Effector memory CD4-positive, alpha-beta T cell (primary cell): Measurements from ENCODE around the gene DIAPH2.
"Not testable (repeated sequence)": the region's sequence is repeated elsewhere in the genome, so short reads cannot be mapped to it uniquely, and the experiment has no call there.

Experiments
- DNase-seq, 3 donors: peaks; one replicate each; pipeline ENCODE4 v3.0.0-alpha.2; 2020
- H3K27ac ChIP-seq: 2 replicates; pipeline ENCODE4 v1.7.0; 2013; ENCODE audit warnings: mild to moderate bottlenecking, low read length, moderate library complexity; ENCODE audit not compliant: insufficient read depth, poor library complexity, severe bottlenecking
- H3K27me3 ChIP-seq: replicated peaks from 2 replicates; pipeline ENCODE4 v1.7.0; 2013; ENCODE audit warnings: mild to moderate bottlenecking, low read length; ENCODE audit not compliant: insufficient read depth, control insufficient read depth, poor library complexity, severe bottlenecking
- H3K36me3 ChIP-seq: 2 replicates; pipeline ENCODE4 v1.7.0; 2013; ENCODE audit warnings: mild to moderate bottlenecking, low read length, moderate library complexity; ENCODE audit not compliant: control insufficient read depth, insufficient read depth
- H3K4me1 ChIP-seq: 2 replicates; pipeline ENCODE4 v1.7.0; 2013; ENCODE audit warnings: low read length, mild to moderate bottlenecking; ENCODE audit not compliant: control insufficient read depth, insufficient read depth, poor library complexity, severe bottlenecking
- H3K4me3 ChIP-seq: 2 replicates; pipeline ENCODE4 v1.7.0; 2013; ENCODE audit warnings: low read length, low read depth, mild to moderate bottlenecking; ENCODE audit not compliant: insufficient read depth, poor library complexity, severe bottlenecking
- H3K9me3 ChIP-seq: 2 replicates; pipeline ENCODE4 v1.7.0; 2013; ENCODE audit warnings: mild to moderate bottlenecking, low read length, moderate library complexity; ENCODE audit not compliant: control insufficient read depth

Gene DIAPH2

DNA sequence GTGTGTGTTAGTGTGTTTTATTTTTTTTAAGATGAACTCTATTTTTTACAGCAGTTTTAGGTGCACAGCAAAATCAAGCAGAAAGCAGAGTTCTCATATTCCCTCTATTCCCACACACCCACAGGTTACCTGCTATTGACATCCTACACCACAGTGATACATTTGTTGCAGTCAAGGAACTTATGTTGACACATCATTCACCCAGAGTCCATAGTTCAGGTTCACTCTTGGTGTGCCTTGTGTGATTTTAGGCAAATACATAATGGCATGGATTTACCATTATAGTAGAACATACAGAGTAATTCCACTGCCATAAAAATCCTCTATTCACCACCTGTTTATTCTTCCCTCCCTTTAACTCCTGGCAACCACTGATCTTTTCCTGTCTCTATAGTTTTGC, 28.7 kb downstream of the DIAPH2 start:
- Histone ChIP-seq H3K9me3 (no peaks in the 10 kb centered on the region), H3K4me1 (no peaks in the 10 kb centered on the region)

DNA sequence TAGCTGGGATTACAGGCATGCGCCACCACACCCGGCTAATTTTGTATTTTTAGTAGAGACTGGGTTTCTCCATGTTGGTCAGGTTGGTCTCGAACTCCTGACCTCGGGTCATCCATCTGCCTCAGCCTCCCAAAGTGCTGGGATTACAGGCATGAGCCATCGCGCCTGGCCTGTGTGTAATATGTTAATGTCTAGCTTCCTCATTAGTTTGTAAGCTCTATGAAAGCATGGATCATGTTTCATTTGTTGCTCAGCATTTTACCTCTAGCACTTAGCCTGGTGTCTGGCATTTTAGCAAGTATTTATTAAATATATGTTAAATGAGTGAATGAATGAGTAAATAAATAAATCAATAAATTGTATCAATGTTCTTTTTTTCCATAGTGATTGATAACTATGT, 29.8 kb downstream of the DIAPH2 start:
- H3K4me1 ChIP-seq, H3K36me3 ChIP-seq, H3K27me3 ChIP-seq, H3K9me3 ChIP-seq, DNase-seq, H3K27ac ChIP-seq, H3K4me3 ChIP-seq: not testable (repeated sequence)

More for the DNA sequence above, 28.7 kb downstream of the DIAPH2 start:
- Histone ChIP-seq H3K27ac (no peak overlapping the region), H3K36me3 (no peaks in the 10 kb centered on the region), H3K27me3 (no peaks in the 10 kb centered on the region), H3K4me3 (no peak overlapping the region)
- no peak for DNase-seq

DNA sequence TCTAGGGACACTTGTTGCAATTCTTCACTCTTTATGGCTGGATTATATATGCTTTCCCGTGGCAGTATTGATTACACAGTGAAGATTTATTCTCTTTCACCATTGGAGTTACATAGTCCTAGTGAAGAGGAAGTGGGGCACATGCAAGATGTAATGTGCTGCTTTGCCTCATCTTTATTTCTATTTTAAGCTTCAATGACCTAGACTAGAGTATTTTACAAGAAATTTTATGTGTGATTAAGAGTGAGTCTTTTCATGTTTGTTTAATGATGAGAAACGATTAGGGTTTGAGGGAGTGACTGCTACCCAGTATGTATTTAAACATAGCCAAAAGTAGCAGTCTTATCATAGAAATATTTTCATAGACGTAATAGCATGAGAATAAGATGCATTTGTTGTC, 30.8 kb downstream of the DIAPH2 start:
- Histone ChIP-seq H3K27me3 (no peaks in the 10 kb centered on the region), H3K36me3 (no peaks in the 10 kb centered on the region), H3K9me3 (no peaks in the 10 kb centered on the region), H3K4me3 (no peak overlapping the region), H3K27ac (no peak overlapping the region), H3K4me1 (no peaks in the 10 kb centered on the region)
- DNase-seq = no peak

DNA sequence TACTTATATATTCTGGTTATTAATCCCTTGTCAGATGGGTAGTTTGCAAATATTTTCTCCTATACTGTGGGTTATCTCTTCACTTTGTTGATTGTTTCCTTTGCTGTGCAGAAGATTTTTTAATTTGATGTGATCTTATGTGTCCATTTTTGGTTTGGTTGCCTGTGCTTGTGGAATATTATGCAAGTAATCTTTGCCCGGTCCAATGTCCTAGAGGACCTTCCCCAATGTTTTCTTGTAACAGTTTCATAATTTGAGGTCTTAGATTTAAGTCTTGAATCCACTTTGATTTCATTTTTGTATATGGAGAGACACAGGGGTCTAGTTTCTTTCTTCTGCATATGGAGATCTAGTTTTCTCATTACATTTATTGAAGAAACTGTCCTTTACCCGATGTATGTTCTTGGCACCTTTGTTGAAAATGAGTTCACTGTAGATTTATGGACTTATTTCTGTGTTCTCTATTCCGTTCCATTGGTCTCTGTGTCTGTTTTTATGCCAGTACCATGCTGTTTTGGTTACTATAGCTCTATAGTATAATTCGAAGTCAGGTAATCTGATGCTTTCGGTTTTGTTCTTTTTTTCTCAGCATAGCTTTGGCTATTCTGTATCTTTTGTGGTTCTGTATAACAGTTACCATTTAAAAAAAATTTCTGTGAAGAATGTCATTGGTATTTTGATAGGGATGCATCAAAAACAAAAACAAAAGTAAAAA, 34.7 kb downstream of the DIAPH2 start:
- no peak overlapping the region for H3K27ac ChIP-seq
- no peak for DNase-seq
- no peaks in the 10 kb centered on the region for H3K36me3 ChIP-seq
- no peaks in the 10 kb centered on the region for H3K4me1 ChIP-seq
- H3K9me3 ChIP-seq = no peaks in the 10 kb centered on the region
- no peak overlapping the region for H3K4me3 ChIP-seq
- H3K27me3 ChIP-seq = no peaks in the 10 kb centered on the region

DNA sequence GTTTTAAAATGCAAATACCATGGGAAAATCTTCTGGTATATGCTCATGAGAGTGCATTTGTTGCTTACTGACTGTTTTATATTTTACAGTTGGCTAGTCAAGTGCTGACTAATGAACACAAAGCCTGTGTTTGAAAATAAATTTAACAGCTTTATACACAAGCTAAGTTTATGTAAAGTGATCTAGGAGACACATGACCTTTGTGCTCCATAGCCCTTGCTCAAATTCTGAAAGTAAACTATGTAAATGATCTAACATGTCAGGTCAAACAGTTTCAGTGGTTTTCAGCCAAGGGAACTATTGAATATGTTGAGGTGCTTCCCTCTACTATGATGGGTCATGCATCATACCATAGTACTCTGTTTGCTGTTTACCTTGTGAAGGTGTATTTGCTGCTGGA, 36.7 kb downstream of the DIAPH2 start:
- H3K27me3 ChIP-seq = no peaks in the 10 kb centered on the region
- no peaks in the 10 kb centered on the region for H3K36me3 ChIP-seq
- no peaks in the 10 kb centered on the region for H3K9me3 ChIP-seq
- H3K4me3 ChIP-seq = no peak overlapping the region
- DNase-seq = no peak
- H3K27ac ChIP-seq = no peak overlapping the region
- no peaks in the 10 kb centered on the region for H3K4me1 ChIP-seq

DNA sequence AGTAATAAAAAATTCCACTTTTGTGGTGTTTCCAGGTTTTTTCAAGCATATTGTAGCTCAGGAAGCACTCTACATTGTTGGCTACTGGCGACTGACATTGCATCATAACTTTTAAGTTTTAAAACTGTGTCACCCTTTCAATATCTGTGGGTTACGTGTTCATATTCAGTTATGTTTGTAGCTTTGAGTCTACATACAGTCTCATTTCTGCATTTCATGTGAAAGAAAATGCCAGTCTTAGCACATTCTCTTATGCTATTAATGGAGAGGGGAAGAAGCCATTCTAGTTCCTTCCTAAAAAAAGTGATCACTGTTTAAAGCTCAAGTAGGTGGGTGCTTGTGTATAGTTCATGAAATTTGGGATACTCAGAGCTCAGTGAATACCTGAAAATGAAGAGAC, 38.1 kb downstream of the DIAPH2 start:
- Histone ChIP-seq H3K36me3 (no peaks in the 10 kb centered on the region), H3K4me3 (no peak overlapping the region), H3K4me1 (no peaks in the 10 kb centered on the region), H3K9me3 (no peaks in the 10 kb centered on the region), H3K27me3 (no peaks in the 10 kb centered on the region), H3K27ac (no peak overlapping the region)
- no peak for DNase-seq

DNA sequence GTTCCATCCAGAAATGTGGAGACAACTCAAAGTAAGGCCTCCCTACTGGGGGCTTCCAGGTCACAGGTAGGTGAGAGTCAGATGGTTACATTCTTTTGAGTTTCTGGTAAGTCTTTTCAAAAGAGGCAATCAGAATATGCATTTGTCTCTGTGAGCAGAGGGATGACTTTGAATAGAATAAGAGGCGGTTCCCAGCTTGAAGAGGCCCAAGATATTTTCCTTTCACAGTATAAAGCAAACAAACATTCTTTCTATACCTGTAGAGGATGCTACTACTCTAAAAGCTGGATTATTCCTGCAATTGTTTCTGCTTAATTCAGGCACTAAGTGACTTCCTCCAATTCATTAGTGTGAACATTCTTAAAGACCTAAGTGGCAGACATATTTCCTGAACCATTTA, 44.4 kb downstream of the DIAPH2 start:
- H3K27ac ChIP-seq = no peak overlapping the region
- no peaks in the 10 kb centered on the region for H3K36me3 ChIP-seq
- H3K4me1 ChIP-seq = no peaks in the 10 kb centered on the region
- no peaks in the 10 kb centered on the region for H3K9me3 ChIP-seq
- no peak overlapping the region for H3K4me3 ChIP-seq
- DNase-seq = no peak
- H3K27me3 ChIP-seq = no peaks in the 10 kb centered on the region

- Histone ChIP-seq H3K27me3 (no peaks in the 10 kb centered on the region), H3K4me1 (no peaks in the 10 kb centered on the region), H3K4me3 (no peak overlapping the region), H3K9me3 (no peaks in the 10 kb centered on the region), H3K36me3 (no peaks in the 10 kb centered on the region), H3K27ac (no peak overlapping the region)
- DNase-seq = no peak
Measured at GRCh38 chrX:96729868-96730643, 45.4 kb downstream of the DIAPH2 start.

DNA sequence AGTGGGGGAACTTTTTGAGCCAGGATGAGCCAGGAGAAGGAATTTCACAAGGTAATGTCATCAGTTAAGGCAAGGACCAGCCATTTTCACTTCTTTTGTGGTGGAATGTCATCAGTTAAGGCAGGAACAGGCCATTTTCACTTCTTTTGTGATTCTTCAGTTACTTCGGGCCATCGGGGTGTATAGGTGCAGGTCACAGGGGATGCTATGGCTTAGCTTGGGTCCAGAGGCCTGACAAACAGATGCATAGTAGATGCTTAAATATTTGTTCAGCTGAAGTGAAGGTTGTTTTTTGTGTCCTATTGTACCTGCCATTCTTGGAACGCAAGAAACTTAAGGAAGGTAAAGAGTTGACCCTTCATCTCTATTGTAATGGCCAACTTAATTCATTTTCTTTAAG, 46.4 kb downstream of the DIAPH2 start:
- H3K27me3 ChIP-seq, DNase-seq, H3K36me3 ChIP-seq, H3K27ac ChIP-seq, H3K4me1 ChIP-seq, H3K4me3 ChIP-seq, H3K9me3 ChIP-seq: not testable (repeated sequence)

GRCh38 chrX:96743367-96744073, 58.9 kb downstream of the DIAPH2 start:
- DNase-seq = no peak
- Histone ChIP-seq H3K4me1 (no peaks in the 10 kb centered on the region), H3K27me3 (no peaks in the 10 kb centered on the region), H3K36me3 (no peaks in the 10 kb centered on the region), H3K4me3 (no peak overlapping the region), H3K9me3 (no peaks in the 10 kb centered on the region), H3K27ac (no peak overlapping the region)
